Measurements from ENCODE around the gene PCDHAC1.

PCDHAC1 gene

GRCh38 chr5:140965905-140966292 lies 39.8 kb downstream of the PCDHAC1 start:
- in situ Hi-C loops (cut with MboI; ENCODE audit: low pct_unique_long_range_greater_than_20kb, low sequenced_read_pairs) = no loop called here
- no peak for DNase-seq

- no peak for DNase-seq
- in situ Hi-C loops (cut with MboI; ENCODE audit: low pct_unique_long_range_greater_than_20kb, low sequenced_read_pairs) = no loop called here
Measured at GRCh38 chr5:140966293-140967225, 40.5 kb downstream of the PCDHAC1 start, which contains the start of gene PCDHAC2. PCDHAC2 (plus strand) TSS chr5:140966476; CDS start chr5:140966767, 291 bp downstream.

- in situ Hi-C loops (cut with MboI; ENCODE audit: low pct_unique_long_range_greater_than_20kb, low sequenced_read_pairs) = no loop called here
Measured at GRCh38 chr5:140967226-140967893, 41.3 kb downstream of the PCDHAC1 start.

GRCh38 chr5:140969880-140970279 lies 43.8 kb downstream of the PCDHAC1 start:
- in situ Hi-C loops (cut with MboI; ENCODE audit: low pct_unique_long_range_greater_than_20kb, low sequenced_read_pairs) = no loop called here
- DNase-seq = no peak

More at GRCh38 chr5:140967226-140967893, 41.3 kb downstream of the PCDHAC1 start:
- no peak for DNase-seq

- DNase-seq = no peak
- in situ Hi-C loops (cut with MboI; ENCODE audit: low pct_unique_long_range_greater_than_20kb, low sequenced_read_pairs) = no loop called here
Measured at GRCh38 chr5:140973550-140973949, 47.5 kb downstream of the PCDHAC1 start.

GRCh38 chr5:140977003-140977402 lies 50.9 kb downstream of the PCDHAC1 start:
- in situ Hi-C loops (cut with MboI; ENCODE audit: low pct_unique_long_range_greater_than_20kb, low sequenced_read_pairs) = no loop called here
- DNase-seq = no peak

- in situ Hi-C loops (cut with MboI; ENCODE audit: low pct_unique_long_range_greater_than_20kb, low sequenced_read_pairs) = no loop called here
- DNase-seq = no peak
Measured at GRCh38 chr5:140978260-140978659, 52.2 kb downstream of the PCDHAC1 start.

GRCh38 chr5:140978983-140979382 lies 52.9 kb downstream of the PCDHAC1 start:
- in situ Hi-C loops (cut with MboI; ENCODE audit: low pct_unique_long_range_greater_than_20kb, low sequenced_read_pairs) = no loop called here
- no peak for DNase-seq
